Activated naive CD4-positive, alpha-beta T cell treated with anti-CD3 and anti-CD28 coated beads, Interleukin-2, amount 50 U/mL, for 24 hours (primary cell): ENCODE measurements around the gene SORCS1.

ENCODE experiments used
- H3K27ac Mint-ChIP-seq: one replicate; pipeline ENCODE4 v1.8.0; 2021; ENCODE audit warnings: mild to moderate bottlenecking, mixed read lengths
- H3K27me3 Mint-ChIP-seq: one replicate; pipeline ENCODE4 v1.8.0; 2021; ENCODE audit warnings: mixed read lengths
- H3K36me3 Mint-ChIP-seq: one replicate; pipeline ENCODE4 v1.8.0; 2021; ENCODE audit warnings: mixed read lengths
- H3K4me1 Mint-ChIP-seq: one replicate; pipeline ENCODE4 v1.8.0; 2021; ENCODE audit warnings: mixed read lengths
- H3K4me3 Mint-ChIP-seq: one replicate; pipeline ENCODE4 v1.8.0; 2021; ENCODE audit warnings: mild to moderate bottlenecking, mixed read lengths
- H3K9me3 Mint-ChIP-seq: one replicate; pipeline ENCODE4 v1.8.0; 2021; ENCODE audit warnings: mixed read lengths

Gene SORCS1

DNA sequence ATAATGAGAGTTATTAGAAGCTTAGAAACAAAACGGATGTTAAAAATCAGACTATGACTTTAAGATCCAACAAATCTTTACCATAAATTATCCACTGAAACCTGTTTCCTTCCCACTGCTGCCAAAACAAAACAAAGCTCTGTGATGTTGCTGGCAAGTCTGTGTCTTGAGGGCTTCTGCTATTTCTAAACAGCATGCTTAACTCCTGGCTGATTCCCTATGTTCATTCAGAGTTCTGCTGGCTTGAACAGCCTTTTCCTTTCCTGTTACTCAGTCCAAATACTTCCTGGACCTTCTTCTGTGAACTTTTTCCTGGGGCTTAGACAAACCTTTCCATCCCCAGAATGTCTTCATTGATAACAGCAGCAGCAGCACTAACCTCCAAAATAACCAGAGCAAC, 448.1 kb downstream of the SORCS1 start:
- Mint-ChIP-seq H3K27me3 (no peaks in the 10 kb centered on the region), H3K36me3 (no peaks in the 10 kb centered on the region), H3K4me1 (no peaks in the 10 kb centered on the region), H3K4me3 (no peak overlapping the region), H3K9me3 (peaks cover 6% of the 10 kb centered on the region), H3K27ac (no peak overlapping the region)

DNA sequence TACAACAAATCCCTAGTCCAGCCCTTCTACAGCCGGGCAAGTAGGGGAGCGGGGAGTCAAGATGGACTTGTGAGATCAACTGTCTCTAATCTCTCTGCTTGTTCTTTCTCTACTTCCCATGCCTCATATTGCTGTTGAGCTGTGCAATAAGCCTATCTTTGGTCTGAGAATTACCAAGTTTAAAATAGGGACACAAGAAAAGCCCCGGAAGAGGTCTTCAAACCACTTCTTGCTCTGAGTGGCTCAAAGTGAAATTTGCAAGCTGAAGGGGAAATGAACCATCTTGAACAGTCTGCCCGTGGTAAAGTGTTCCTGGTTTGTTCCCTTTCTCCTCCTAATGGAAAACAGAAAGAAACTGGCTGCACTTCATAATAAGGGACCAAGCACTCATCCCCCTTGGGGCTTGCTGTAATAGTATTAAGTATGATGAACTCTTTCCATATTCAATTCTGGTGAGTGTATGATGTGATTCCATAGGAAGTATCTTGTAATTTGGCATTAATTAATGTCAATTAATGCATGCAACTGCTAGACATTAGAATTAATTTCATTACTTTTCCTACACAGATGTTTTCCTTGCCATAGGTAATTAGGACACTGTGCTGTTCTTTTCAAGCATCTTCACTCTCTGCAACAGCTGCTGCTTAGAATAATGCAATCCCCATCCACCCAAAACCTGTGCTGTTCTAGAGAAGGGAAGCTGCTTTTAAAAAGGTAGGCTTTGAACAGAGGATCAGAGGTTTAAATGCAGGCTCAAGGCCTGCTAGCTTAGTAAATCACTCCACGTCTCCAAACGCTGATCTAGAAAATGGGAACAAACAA, 449.6 kb downstream of the SORCS1 start:
- peaks cover 3% of the 10 kb centered on the region for H3K27me3 Mint-ChIP-seq
- H3K36me3 Mint-ChIP-seq, result no peaks in the 10 kb centered on the region
- no peak overlapping the region for H3K4me3 Mint-ChIP-seq
- no peaks in the 10 kb centered on the region for H3K4me1 Mint-ChIP-seq
- H3K27ac Mint-ChIP-seq, result no peak overlapping the region
- peaks cover 8% of the 10 kb centered on the region for H3K9me3 Mint-ChIP-seq

DNA sequence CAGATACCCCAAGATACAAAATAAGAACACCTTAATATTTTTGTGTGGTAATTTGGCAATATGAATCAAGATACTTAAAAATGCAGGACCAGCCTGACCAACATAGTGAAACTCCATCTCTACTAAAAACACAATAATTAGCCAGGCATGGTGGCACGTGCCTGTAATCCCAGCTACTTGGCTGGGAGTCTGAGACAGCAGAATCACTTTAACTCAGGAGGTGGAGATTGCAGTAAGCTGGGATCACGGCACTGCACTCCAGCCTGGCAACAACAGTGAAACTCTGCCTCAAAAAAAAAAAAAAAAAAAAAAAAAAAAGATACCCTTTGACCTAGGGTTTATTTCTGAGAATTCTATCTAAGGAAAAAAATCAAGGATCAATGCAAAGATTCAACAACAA, 450.7 kb downstream of the SORCS1 start:
- Mint-ChIP-seq H3K4me3 (no peak overlapping the region), H3K9me3 (peaks cover 5% of the 10 kb centered on the region), H3K4me1 (no peaks in the 10 kb centered on the region), H3K27ac (no peak overlapping the region), H3K27me3 (peaks cover 3% of the 10 kb centered on the region), H3K36me3 (no peaks in the 10 kb centered on the region)

DNA sequence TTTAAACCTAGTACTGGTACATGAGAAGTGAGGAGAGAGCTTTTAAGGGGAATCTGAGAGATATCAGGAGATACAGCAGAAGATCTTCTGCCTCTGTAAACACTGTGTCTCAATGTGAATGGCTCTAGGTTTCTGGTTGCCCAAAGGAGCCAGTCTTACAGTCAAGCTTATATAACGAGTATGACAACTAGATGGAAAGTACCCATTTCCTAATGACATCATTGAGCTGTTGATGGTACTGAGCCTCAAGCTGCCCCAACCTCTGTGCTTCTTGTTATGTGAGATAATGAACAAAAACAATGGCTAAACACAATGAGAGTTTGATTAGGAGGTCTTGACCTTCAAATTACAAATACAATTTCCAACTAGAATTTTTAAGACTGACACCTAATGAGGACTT, 451.5 kb downstream of the SORCS1 start:
- H3K27ac Mint-ChIP-seq, result no peak overlapping the region
- peaks cover 5% of the 10 kb centered on the region for H3K9me3 Mint-ChIP-seq
- H3K4me1 Mint-ChIP-seq, result no peaks in the 10 kb centered on the region
- H3K27me3 Mint-ChIP-seq, result peaks cover 3% of the 10 kb centered on the region
- no peak overlapping the region for H3K4me3 Mint-ChIP-seq
- H3K36me3 Mint-ChIP-seq, result no peaks in the 10 kb centered on the region

DNA sequence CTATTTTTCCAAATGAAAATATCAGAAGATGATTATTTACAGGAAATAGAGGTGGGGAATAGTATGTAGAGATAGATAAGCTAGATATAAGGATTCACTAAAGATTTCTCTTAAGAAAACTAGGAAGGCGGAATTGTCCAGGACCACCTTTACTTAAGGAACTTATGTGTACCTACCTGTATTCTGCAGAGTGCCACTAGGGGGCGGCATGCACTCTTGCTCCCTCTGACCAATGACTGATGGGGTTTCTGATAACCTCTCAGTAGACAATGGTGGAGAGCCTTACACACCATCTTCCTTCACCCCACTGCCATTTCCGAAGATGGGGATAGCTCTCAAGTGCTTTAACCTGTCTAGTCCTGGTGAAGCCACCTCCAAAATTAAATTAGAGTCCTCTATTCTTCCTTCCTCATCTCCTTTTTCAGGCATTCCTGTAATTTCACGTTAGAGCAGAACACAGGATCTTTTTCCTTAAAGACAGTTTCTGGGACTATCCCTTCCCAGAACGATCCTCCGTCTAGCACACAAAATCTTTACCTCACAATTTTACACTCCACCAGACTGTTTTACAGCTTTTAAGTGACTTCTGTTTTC, 453.1 kb downstream of the SORCS1 start:
- Mint-ChIP-seq H3K27me3 (peaks cover 3% of the 10 kb centered on the region), H3K9me3 (peaks cover 5% of the 10 kb centered on the region), H3K27ac (no peak overlapping the region), H3K36me3 (no peaks in the 10 kb centered on the region), H3K4me1 (no peaks in the 10 kb centered on the region), H3K4me3 (no peak overlapping the region)

DNA sequence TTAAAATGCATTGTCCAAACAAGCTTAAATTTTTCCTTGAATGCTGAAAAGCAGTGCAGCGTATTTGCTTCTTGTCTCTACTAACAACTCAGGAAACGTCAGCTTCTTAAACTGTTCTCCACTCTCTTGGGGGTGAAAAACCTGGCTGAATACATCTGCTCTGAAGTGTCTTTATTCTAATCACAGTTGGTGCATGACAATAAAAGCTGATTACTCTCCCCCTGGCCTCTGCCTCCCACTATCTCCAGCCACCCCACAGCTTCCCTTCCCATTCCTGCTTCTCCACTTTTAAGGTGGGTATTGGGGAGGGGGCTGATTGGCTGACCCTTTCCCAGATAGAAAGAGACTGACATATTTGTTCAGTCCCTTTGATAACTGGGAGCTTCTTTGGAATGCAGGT, 456.0 kb downstream of the SORCS1 start:
- H3K9me3 Mint-ChIP-seq, result peaks cover 5% of the 10 kb centered on the region
- no peak overlapping the region for H3K4me3 Mint-ChIP-seq
- peaks cover 3% of the 10 kb centered on the region for H3K27me3 Mint-ChIP-seq
- no peak overlapping the region for H3K27ac Mint-ChIP-seq
- H3K4me1 Mint-ChIP-seq, result no peaks in the 10 kb centered on the region
- no peaks in the 10 kb centered on the region for H3K36me3 Mint-ChIP-seq

DNA sequence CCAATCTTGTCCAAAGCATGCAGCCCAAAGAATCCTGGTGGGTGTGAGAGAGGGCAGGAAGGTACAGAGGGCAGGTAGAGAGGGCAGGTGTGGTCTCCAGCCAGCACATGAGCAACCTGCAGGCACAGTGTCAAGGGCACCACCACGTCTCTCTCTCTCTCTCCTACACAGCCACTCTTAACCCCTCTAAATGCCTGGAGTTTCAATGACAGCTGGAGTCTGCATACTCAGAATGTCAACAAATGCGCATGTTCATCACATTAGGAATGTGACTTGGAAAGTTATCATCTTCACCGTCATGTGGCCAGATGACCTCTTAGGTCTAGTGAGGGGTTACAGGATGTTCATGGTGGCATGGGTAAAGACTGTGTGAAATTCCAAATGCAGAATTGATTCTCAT, 456.8 kb downstream of the SORCS1 start:
- Mint-ChIP-seq H3K4me1 (no peaks in the 10 kb centered on the region), H3K27me3 (peaks cover 3% of the 10 kb centered on the region), H3K9me3 (peaks cover 5% of the 10 kb centered on the region)

DNA sequence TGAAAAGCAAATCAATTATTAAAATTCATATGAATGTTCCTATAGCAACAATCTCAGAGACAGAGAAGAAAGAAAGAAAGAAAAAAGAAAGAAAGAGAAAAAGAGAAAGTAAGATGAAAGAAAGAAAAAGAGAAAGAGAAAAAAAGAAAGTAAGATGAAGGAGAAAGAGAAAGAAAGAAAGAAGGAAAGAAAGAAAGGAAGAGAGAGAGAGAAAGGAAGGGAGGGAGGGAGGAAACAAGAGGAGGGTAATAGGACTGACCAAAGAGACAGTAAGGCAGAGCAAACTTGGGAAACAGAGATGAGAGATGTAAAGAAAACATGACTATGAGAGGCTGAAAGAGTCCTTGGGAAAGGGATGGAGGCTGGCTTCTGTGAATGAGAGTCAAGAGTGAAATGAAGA, 458.4 kb downstream of the SORCS1 start:
- Mint-ChIP-seq H3K36me3 (no peaks in the 10 kb centered on the region), H3K27ac (no peak overlapping the region), H3K4me3 (no peak overlapping the region), H3K4me1 (no peaks in the 10 kb centered on the region), H3K27me3 (peaks cover 4% of the 10 kb centered on the region), H3K9me3 (peaks cover 5% of the 10 kb centered on the region)

More for the DNA sequence above, 456.8 kb downstream of the SORCS1 start:
- no peaks in the 10 kb centered on the region for H3K36me3 Mint-ChIP-seq
- no peak overlapping the region for H3K4me3 Mint-ChIP-seq
- H3K27ac Mint-ChIP-seq, result no peak overlapping the region

DNA sequence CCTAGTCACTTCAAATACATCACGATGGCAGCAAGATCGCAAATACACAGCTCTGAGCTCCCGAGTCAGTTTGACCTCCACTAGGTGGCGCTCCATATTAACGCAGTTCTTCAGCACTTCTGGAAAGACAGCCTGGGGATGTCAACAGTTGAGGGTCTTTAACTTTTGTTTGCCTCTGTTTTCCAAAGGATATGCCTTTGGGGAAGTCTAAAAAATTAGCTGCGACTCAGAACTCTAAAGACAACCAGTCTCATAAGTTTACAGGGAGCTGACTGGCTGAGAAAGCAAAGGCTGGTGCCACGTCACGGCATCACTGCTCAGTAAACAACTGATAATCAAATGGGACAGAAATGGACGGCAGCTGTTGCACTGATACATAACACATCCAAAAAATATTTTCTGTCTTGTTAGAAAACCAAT, 458.8 kb downstream of the SORCS1 start:
- H3K36me3 Mint-ChIP-seq, result no peaks in the 10 kb centered on the region
- H3K4me1 Mint-ChIP-seq, result no peaks in the 10 kb centered on the region
- H3K4me3 Mint-ChIP-seq, result no peak overlapping the region
- H3K27me3 Mint-ChIP-seq, result peaks cover 3% of the 10 kb centered on the region
- H3K9me3 Mint-ChIP-seq, result peaks cover 2% of the 10 kb centered on the region
- H3K27ac Mint-ChIP-seq, result no peak overlapping the region

DNA sequence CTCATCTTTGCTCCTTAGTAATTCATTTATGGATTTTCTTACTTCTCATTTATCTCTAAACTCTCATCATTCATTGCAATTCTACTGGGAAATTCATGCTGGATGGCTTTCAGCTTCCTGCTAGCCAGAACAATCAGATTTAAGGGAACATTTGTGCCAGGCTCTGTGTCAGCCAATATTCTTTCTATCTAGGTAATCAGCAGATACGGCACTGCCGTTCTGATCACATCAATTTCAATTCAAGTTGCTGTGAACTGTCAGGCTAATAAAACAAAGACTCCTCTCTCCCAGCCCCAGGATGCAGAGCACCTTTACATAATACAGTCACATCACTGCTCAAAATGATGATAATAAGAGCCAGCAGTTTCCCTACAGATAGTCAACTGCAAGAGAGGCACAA, 468.3 kb downstream of the SORCS1 start:
- no peaks in the 10 kb centered on the region for H3K9me3 Mint-ChIP-seq
- H3K36me3 Mint-ChIP-seq, result no peaks in the 10 kb centered on the region
- H3K4me3 Mint-ChIP-seq, result no peak overlapping the region
- no peak overlapping the region for H3K27ac Mint-ChIP-seq
- H3K27me3 Mint-ChIP-seq, result peaks cover 4% of the 10 kb centered on the region
- H3K4me1 Mint-ChIP-seq, result no peaks in the 10 kb centered on the region

DNA sequence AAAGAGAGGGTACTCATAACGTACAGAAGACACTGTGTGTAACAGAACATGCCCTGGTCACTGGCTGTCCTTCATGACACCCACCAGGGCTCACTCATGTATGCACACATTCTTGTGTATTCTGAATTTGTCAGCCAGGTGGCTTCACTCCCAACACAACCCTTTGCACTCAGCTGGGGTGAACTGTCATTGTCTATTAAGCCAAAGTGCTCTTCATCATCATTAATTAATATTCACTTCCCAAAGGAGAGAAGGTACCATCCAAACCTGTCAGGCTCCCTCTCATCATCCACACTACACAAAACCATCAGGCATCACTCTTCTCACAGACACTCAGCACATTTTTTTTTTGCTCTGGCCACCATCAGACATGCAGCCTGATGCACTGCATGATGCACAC, 469.8 kb downstream of the SORCS1 start:
- Mint-ChIP-seq H3K27ac (no peak overlapping the region), H3K4me3 (no peak overlapping the region)

DNA sequence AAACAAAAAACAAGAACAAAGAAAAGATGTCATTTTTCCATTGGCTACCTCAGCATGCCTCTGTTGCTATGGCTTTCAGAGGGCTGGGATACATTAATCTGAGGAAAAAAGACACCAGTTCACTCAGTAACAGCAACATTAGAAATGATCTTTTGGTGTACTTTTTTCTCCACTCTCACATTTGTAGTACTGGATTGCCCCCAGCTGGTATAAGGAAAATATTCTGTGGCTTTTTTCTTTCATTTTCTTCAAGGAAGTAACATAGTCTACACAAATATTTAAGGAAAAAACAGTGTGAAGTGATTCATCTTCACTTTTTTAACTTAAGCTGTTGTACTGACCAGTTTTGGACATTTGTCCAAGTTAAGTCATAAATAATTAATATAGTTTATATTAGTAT, 482.3 kb downstream of the SORCS1 start:
- H3K9me3 Mint-ChIP-seq, result no peaks in the 10 kb centered on the region
- H3K36me3 Mint-ChIP-seq, result no peaks in the 10 kb centered on the region
- peaks cover 1% of the 10 kb centered on the region for H3K27me3 Mint-ChIP-seq
- H3K4me3 Mint-ChIP-seq, result no peak overlapping the region
- no peak overlapping the region for H3K27ac Mint-ChIP-seq
- H3K4me1 Mint-ChIP-seq, result no peaks in the 10 kb centered on the region

More for the DNA sequence above, 469.8 kb downstream of the SORCS1 start:
- H3K36me3 Mint-ChIP-seq, result no peaks in the 10 kb centered on the region
- H3K27me3 Mint-ChIP-seq, result peaks cover 4% of the 10 kb centered on the region
- no peaks in the 10 kb centered on the region for H3K4me1 Mint-ChIP-seq
- H3K9me3 Mint-ChIP-seq, result no peaks in the 10 kb centered on the region

DNA sequence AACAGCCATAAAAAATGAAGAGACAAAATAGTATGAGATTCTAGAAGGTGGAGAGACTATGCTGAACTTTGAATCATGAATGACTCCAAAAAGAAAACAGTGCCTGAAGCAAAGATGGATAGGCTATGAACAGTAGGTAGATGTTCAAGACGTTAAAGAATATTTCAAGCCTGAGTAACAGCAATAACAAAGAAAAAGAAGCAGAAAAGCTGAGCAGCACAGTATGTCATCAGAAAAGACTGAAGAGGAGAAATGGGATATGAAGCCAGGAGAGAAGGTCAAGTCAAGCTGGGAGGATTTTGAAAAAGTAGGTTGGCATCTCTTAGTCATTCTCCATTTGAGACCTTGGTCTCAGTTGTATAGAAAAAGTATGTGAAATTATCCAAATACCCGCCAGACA, 484.4 kb downstream of the SORCS1 start:
- Mint-ChIP-seq H3K4me1 (no peaks in the 10 kb centered on the region), H3K27ac (no peak overlapping the region), H3K27me3 (peaks cover 1% of the 10 kb centered on the region), H3K9me3 (no peaks in the 10 kb centered on the region), H3K36me3 (no peaks in the 10 kb centered on the region), H3K4me3 (no peak overlapping the region)

DNA sequence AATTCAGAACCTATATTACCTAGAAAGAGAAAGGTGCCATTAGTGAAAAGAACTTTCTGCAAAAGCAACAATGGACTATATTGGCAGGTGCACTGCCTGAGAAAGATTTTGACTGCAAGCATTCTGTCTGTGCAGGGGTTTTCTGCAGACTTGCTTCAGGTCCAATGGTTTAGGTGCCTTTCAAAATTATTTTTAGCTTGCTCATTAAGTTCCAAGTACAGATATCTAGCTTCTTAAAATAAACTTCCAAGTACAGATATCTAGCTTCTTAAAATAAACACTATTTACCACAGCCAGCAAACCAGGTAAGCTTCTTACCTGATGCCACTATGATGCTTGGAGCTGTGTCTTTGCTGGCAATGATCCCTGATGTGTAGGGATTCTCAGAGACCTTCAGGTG, 485.2 kb downstream of the SORCS1 start:
- Mint-ChIP-seq H3K36me3 (no peaks in the 10 kb centered on the region), H3K27ac (no peak overlapping the region), H3K9me3 (no peaks in the 10 kb centered on the region), H3K4me1 (no peaks in the 10 kb centered on the region), H3K4me3 (no peak overlapping the region), H3K27me3 (peaks cover 1% of the 10 kb centered on the region)

DNA sequence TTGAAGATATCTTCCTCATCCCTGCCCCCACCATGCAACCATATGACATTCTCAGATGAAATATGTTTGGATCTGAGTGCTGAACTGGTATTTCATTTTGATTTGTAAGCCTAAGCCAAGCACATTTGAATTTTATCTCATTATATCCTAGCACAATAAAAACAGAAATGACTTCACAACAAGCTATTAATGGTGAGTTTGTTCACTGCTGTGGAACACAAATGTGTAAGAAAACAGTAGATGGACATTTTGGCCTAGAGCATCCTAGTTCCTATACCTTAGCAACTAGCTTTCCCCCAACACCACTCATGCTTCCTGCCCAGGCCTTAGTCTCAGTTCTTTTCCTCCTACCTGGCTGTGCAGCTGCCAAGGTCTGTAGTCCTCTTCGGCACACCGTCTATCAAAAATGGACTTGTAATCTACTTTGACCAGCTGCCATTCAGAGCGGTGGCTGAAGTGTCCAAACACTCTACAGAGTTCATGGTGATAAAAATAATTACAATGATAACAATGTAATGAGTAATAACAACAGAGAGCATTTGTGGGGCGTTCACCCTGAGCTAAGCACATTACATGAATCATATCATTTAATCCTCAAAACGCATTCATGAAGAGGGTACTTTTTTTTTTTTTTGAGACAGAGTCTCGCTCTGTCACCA, 491.9 kb downstream of the SORCS1 start:
- H3K36me3 Mint-ChIP-seq, result no peaks in the 10 kb centered on the region
- H3K4me3 Mint-ChIP-seq, result no peak overlapping the region
- no peak overlapping the region for H3K27ac Mint-ChIP-seq
- H3K27me3 Mint-ChIP-seq, result no peaks in the 10 kb centered on the region
- H3K9me3 Mint-ChIP-seq, result no peaks in the 10 kb centered on the region
- H3K4me1 Mint-ChIP-seq, result no peaks in the 10 kb centered on the region

DNA sequence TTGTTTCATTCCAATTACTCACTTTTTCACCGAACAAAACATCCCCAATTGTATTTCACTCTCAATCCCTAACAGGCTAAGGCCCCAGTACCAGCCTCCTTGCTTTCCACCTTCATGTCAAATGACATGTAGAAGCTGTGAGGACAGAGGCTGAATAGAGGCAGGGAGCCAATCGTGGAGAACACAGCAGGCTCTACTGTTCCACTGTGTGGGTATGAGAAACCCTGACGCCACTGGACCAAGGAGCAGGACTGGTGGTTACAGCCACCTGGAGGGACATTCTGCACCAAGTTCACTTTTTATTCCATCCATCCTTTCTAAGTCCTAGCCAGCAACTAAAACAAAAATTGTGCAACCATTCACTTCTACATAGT, 502.8 kb downstream of the SORCS1 start:
- Mint-ChIP-seq H3K9me3 (no peaks in the 10 kb centered on the region), H3K27me3 (no peaks in the 10 kb centered on the region), H3K4me1 (no peaks in the 10 kb centered on the region), H3K27ac (no peak overlapping the region), H3K4me3 (no peak overlapping the region), H3K36me3 (no peaks in the 10 kb centered on the region)
